NB4 (cell line): ENCODE results near the gene PLEK2.

Experiments
- MAX ChIP-seq: IDR thresholded peaks from 2 replicates; pipeline ENCODE4 v1.6.1; 2011; ENCODE audit warnings: low read depth, low read length
- POLR2A ChIP-seq: IDR thresholded peaks from 2 replicates; pipeline ENCODE4 v1.6.1; 2011; ENCODE audit warnings: mild to moderate bottlenecking; ENCODE audit not compliant: insufficient read length; ENCODE audit errors: extremely low read depth
- TF ChIP-seq, protein P1 (sequence below): IDR thresholded peaks from one replicate; pipeline ENCODE4 v1.5.1; 2012; ENCODE audit warnings: low read depth, low read length

- TF ChIP-seq POLR2A (no peak), MAX (no peak)
- TF ChIP-seq, protein P1, sequence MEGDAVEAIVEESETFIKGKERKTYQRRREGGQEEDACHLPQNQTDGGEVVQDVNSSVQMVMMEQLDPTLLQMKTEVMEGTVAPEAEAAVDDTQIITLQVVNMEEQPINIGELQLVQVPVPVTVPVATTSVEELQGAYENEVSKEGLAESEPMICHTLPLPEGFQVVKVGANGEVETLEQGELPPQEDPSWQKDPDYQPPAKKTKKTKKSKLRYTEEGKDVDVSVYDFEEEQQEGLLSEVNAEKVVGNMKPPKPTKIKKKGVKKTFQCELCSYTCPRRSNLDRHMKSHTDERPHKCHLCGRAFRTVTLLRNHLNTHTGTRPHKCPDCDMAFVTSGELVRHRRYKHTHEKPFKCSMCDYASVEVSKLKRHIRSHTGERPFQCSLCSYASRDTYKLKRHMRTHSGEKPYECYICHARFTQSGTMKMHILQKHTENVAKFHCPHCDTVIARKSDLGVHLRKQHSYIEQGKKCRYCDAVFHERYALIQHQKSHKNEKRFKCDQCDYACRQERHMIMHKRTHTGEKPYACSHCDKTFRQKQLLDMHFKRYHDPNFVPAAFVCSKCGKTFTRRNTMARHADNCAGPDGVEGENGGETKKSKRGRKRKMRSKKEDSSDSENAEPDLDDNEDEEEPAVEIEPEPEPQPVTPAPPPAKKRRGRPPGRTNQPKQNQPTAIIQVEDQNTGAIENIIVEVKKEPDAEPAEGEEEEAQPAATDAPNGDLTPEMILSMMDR = no peak
These were observed 26.8 kb downstream of the PLEK2 start for GRCh38 chr14:67385120-67385519.
